ENCODE measurements around the gene SPAAR. TPM values are rescaled to one million over a fixed set of nuclear protein-coding genes. Genes with fewer than 3 reads are reported as not detected.
A peak's percentile ranks its signal among the peaks of the same experiment; 100 is the strongest.

SPAAR gene
- total RNA-seq, 1 donor from 2014 or later = not detected

GRCh38 chr9:35952526-35953191 lies 43.4 kb downstream of the SPAAR start:
- peaks cover 34% of the 10 kb centered on the region for H3K27me3 Mint-ChIP-seq

DNA sequence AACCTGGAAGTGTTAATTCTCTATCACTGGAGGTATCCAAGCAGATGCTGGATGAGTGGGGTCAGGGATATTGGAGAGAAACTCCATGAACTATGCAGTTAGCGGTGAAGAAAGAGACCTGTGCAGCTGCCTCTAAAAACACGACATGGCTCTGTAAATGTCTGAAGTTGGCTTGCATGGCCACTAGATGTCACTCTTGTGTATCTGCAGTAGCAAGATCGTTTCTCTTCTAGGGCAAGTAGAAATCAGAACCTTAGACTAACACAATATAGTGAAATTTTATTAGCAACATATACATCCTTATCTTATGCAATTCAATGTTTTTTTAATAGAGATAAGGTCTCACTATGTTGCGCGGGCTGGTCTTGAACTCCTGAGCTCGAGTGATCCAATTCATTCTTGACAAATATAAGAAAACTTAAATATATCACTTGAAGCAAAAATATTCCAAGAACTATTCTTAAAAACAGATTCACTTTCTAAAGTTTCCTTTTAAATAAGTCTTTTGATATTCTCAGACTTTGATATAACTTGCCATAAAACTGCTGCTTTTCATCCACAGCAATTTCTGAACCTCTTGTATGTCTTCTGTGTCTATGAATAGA lies 45.8 kb downstream of the SPAAR start:
- H3K4me3 Mint-ChIP-seq (ENCODE audit: low read depth) = no peak overlapping the region
- H3K4me1 Mint-ChIP-seq (ENCODE audit: low read depth) = peaks cover under 1% of the 10 kb centered on the region
- no peaks in the 10 kb centered on the region for H3K9me3 Mint-ChIP-seq (ENCODE audit: low read depth)
- TF ChIP-seq, protein P1, sequence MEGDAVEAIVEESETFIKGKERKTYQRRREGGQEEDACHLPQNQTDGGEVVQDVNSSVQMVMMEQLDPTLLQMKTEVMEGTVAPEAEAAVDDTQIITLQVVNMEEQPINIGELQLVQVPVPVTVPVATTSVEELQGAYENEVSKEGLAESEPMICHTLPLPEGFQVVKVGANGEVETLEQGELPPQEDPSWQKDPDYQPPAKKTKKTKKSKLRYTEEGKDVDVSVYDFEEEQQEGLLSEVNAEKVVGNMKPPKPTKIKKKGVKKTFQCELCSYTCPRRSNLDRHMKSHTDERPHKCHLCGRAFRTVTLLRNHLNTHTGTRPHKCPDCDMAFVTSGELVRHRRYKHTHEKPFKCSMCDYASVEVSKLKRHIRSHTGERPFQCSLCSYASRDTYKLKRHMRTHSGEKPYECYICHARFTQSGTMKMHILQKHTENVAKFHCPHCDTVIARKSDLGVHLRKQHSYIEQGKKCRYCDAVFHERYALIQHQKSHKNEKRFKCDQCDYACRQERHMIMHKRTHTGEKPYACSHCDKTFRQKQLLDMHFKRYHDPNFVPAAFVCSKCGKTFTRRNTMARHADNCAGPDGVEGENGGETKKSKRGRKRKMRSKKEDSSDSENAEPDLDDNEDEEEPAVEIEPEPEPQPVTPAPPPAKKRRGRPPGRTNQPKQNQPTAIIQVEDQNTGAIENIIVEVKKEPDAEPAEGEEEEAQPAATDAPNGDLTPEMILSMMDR (IDR thresholded peaks at IDR 0.05; ENCODE audit: unreplicated experiment) = peak; percentile 89
- no peak for DNase-seq (ENCODE audit: low spot score, unreplicated experiment)
- H3K36me3 Mint-ChIP-seq (ENCODE audit: insufficient read depth) = no peaks in the 10 kb centered on the region
- peaks cover 46% of the 10 kb centered on the region for H3K27me3 Mint-ChIP-seq
- H3K27ac Mint-ChIP-seq = no peak overlapping the region

More at GRCh38 chr9:35952526-35953191, 43.4 kb downstream of the SPAAR start:
- no peaks in the 10 kb centered on the region for H3K4me1 Mint-ChIP-seq (ENCODE audit: low read depth)
- no peaks in the 10 kb centered on the region for H3K36me3 Mint-ChIP-seq (ENCODE audit: insufficient read depth)
- no peak for DNase-seq (ENCODE audit: low spot score, unreplicated experiment)
- TF ChIP-seq, protein P1 (IDR thresholded peaks at IDR 0.05; ENCODE audit: unreplicated experiment) = no peak
- H3K9me3 Mint-ChIP-seq (ENCODE audit: low read depth) = no peaks in the 10 kb centered on the region
- H3K4me3 Mint-ChIP-seq (ENCODE audit: low read depth) = no peak overlapping the region
- no peak overlapping the region for H3K27ac Mint-ChIP-seq

DNA sequence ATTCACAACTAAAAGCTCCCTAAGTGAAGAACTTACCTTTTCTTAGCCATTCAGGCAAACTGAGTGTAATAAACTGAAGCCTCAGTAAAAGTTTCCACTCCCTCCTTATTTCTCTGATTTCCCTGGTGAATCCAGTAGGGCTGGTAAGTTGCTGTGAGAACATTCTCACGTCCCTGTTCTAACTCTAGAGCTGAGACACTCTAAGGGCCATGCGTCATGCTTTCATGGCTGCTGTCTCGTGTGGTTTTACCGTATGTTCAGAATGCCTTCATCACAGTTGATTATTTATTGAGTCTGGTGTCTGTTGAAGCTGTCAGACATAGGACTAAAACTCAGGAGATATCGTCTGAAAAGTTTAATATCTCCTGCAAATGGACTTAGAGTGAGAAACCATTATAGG lies 47.4 kb downstream of the SPAAR start:
- peaks cover 60% of the 10 kb centered on the region for H3K27me3 Mint-ChIP-seq
- H3K27ac Mint-ChIP-seq = no peak overlapping the region
- H3K4me3 Mint-ChIP-seq (ENCODE audit: low read depth) = no peak overlapping the region
- H3K4me1 Mint-ChIP-seq (ENCODE audit: low read depth) = peaks cover 2% of the 10 kb centered on the region
- DNase-seq (ENCODE audit: low spot score, unreplicated experiment) = no peak
- TF ChIP-seq, protein P1 (IDR thresholded peaks at IDR 0.05; ENCODE audit: unreplicated experiment) = no peak
- no peaks in the 10 kb centered on the region for H3K36me3 Mint-ChIP-seq (ENCODE audit: insufficient read depth)
- H3K9me3 Mint-ChIP-seq (ENCODE audit: low read depth) = no peaks in the 10 kb centered on the region

DNA sequence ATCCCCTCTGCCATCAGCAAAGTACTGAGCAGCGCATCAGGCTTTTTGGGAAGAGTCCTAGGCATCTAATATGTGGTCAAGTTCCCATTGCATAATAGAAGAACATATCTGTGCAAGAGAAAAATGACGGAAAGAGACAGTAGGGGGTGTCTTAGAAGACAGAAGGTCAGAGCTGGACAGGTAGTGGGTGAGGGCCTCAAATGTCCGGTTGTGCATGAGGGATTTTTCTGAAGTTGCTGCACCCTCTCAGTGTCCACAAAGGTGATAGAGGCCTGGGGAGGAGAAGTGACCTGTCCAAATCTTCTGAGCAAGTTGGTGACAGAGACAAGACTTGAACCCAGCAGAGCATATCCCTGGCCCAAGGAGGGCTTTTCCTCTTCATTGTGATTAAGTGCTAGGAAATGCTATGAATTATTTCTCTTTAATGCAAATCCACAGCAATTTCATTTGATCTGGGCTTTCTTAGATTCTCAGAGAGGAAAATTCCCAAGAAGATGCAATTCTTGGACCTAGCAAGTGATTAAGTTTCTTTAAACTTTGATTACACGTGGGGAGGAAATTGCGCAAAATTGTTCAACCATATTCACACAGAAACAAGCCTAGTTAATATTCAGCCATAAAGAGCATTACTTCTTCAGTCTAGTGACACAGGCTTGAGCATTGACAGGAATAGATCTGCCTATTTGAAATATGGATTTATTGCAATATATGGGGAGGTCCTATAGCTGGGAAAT lies 49.0 kb downstream of the SPAAR start, which contains the start of gene OR2S2:
Gene OR2S2, minus strand, starts transcription at position 51 of the 734 bp plus-strand sequence. CDS start 56 bp downstream, outside the sequence.
- TF ChIP-seq, protein P1 (IDR thresholded peaks at IDR 0.05; ENCODE audit: unreplicated experiment) = no peak
- Mint-ChIP-seq H3K27me3 (peaks cover 64% of the 10 kb centered on the region), H3K4me3 (ENCODE audit: low read depth) (no peak within 1 kb of the TSS), H3K27ac (no peak within 1 kb of the TSS), H3K4me1 (ENCODE audit: low read depth) (peaks cover 2% of the 10 kb centered on the region), H3K36me3 (ENCODE audit: insufficient read depth) (no peaks in the 10 kb centered on the region), H3K9me3 (ENCODE audit: low read depth) (no peaks in the 10 kb centered on the region)
- no peak for DNase-seq (ENCODE audit: low spot score, unreplicated experiment)

GRCh38 chr9:35960039-35960655 lies 50.9 kb downstream of the SPAAR start:
- Mint-ChIP-seq H3K27ac (no peak overlapping the region), H3K27me3 (peaks cover 64% of the 10 kb centered on the region), H3K4me1 (ENCODE audit: low read depth) (peaks cover 2% of the 10 kb centered on the region), H3K9me3 (ENCODE audit: low read depth) (no peaks in the 10 kb centered on the region), H3K4me3 (ENCODE audit: low read depth) (no peak overlapping the region), H3K36me3 (ENCODE audit: insufficient read depth) (no peaks in the 10 kb centered on the region)
- DNase-seq (ENCODE audit: low spot score, unreplicated experiment) = no peak
- TF ChIP-seq, protein P1 (IDR thresholded peaks at IDR 0.05; ENCODE audit: unreplicated experiment) = no peak

All from progenitor cell of endocrine pancreas (in vitro differentiated cells).